SK-N-SH (cell line): ENCODE data around the gene NOL4L. TPM values are rescaled to one million over a fixed set of nuclear protein-coding genes. Genes with fewer than 3 reads are reported as not detected.

Source experiments
- CTCF ChIA-PET: fragments of 300-600, 350-600 bp; formaldehyde crosslinking; extraction: SDS; loops from one replicate; lab custom pipeline; 2021; lab: Yijun Ruan, JAX
- POLR2A ChIA-PET: fragments of 350-600 bp; sonication (Branson Sonifier 250); formaldehyde crosslinking; extraction: SDS; loops from one replicate; lab custom pipeline; 2020; ENCODE audit warnings: antibody characterized with exemption, inconsistent platforms; lab: Yijun Ruan, JAX
- DNase-seq: peaks from one replicate; pipeline ENCODE4 v3.0.0; 2012
- H2AFZ ChIP-seq: fragments of 200-600 bp; sonication (generic); 2 replicates; pipeline ENCODE4 v1.8.1; 2016; ENCODE audit warnings: antibody characterized with exemption, mild to moderate bottlenecking, low read depth
- H3F3A ChIP-seq: fragments of 200-600 bp; sonication (generic); replicated peaks from 2 replicates; pipeline ENCODE3; 2016; ENCODE audit warnings: antibody characterized with exemption, mild to moderate bottlenecking; ENCODE audit not compliant: insufficient read depth
- H3K27ac ChIP-seq, 2 experiments: fragments of 200-500 bp in 1 of 2; fragments of 200-600 bp in 1 of 2; sonication (Bioruptor generic) in 1 of 2; sonication (generic), shearing (Covaris generic) in 1 of 2; 2 replicates each; pipeline versions ENCODE4 v1.5.1 to v1.6.1; 2014 to 2016; ENCODE audit warnings: low read depth in 2 of 2, inconsistent platforms in 1 of 2, low read length in 1 of 2, mild to moderate bottlenecking in 1 of 2, mixed read lengths in 1 of 2
- H3K27me3 ChIP-seq: fragments of 200-600 bp; sonication (generic), shearing (Covaris generic); 2 replicates; pipeline ENCODE4 v1.6.1; 2016; ENCODE audit warnings: mixed run types; ENCODE audit not compliant: insufficient read depth
- H3K36me3 ChIP-seq, 2 experiments: fragments of 200-500 bp in 1 of 2; fragments of 200-600 bp in 1 of 2; sonication (Bioruptor generic) in 1 of 2; sonication (generic) in 1 of 2; replicated peaks in 1 of 2; 2 replicates each; pipeline versions ENCODE3 to v1.5.1; 2014 to 2016; ENCODE audit warnings: low read length in 1 of 2, mild to moderate bottlenecking in 1 of 2; ENCODE audit not compliant: insufficient read depth in 2 of 2, control insufficient read depth in 1 of 2
- H3K4me1 ChIP-seq, 2 experiments: fragments of 200-500 bp in 1 of 2; fragments of 200-600 bp in 1 of 2; sonication (Bioruptor generic) in 1 of 2; sonication (generic), shearing (Covaris generic) in 1 of 2; 2 replicates each; pipeline versions ENCODE4 v1.5.1 to v1.6.1; 2014 to 2016; ENCODE audit warnings: low read depth in 1 of 2, low read length in 1 of 2, mixed run types in 1 of 2; ENCODE audit not compliant: insufficient read depth in 2 of 2, control insufficient read depth in 1 of 2
- H3K4me2 ChIP-seq: fragments of 200-600 bp; sonication (generic), shearing (Covaris generic); 2 replicates; pipeline ENCODE4 v1.6.1; 2017; ENCODE audit warnings: mixed run types
- H3K4me3 ChIP-seq, 2 experiments: fragments of 200-500 bp in 1 of 2; fragments of 200-600 bp in 1 of 2; sonication (Bioruptor generic) in 1 of 2; sonication (generic), shearing (Covaris generic) in 1 of 2; 2 replicates each; pipeline versions ENCODE4 v1.5.1 to v1.8.1; 2014 to 2016; ENCODE audit warnings: low read depth in 2 of 2, inconsistent platforms in 1 of 2, low read length in 1 of 2, mild to moderate bottlenecking in 1 of 2, mixed read lengths in 1 of 2, moderate library complexity in 1 of 2
- H3K79me2 ChIP-seq: fragments of 200-600 bp; sonication (generic); 2 replicates; pipeline ENCODE4 v1.8.1; 2017; ENCODE audit warnings: mild to moderate bottlenecking; ENCODE audit not compliant: insufficient read depth
- H3K9ac ChIP-seq: fragments of 200-600 bp; sonication (generic); 2 replicates; pipeline ENCODE4 v1.6.1; 2017; ENCODE audit warnings: mixed run types
- H3K9me2 ChIP-seq: fragments of 200-600 bp; sonication (generic); 2 replicates; pipeline ENCODE4 v1.6.1; 2017; ENCODE audit warnings: mixed run types
- H3K9me3 ChIP-seq: fragments of 200-600 bp; sonication (generic); 2 replicates; pipeline ENCODE4 v1.6.1; 2017; ENCODE audit warnings: mixed run types, mild to moderate bottlenecking, moderate library complexity
- H4K20me1 ChIP-seq: fragments of 200-600 bp; sonication (generic); 2 replicates; pipeline ENCODE4 v1.6.1; 2017; ENCODE audit warnings: mild to moderate bottlenecking, mixed run types; ENCODE audit not compliant: insufficient read depth
- CHD2 ChIP-seq: fragments of 150-350 bp; IDR thresholded peaks from 2 replicates; pipeline ENCODE4 v1.6.1; 2018; ENCODE audit warnings: low read length; ENCODE audit not compliant: partially characterized antibody
- ELF1 ChIP-seq: IDR thresholded peaks from 2 replicates; pipeline ENCODE4 v1.4.0; 2012
- EP300 ChIP-seq, 2 experiments: IDR thresholded peaks; 2 replicates each; pipeline versions ENCODE4 v1.4.0 to v1.6.1; 2012; ENCODE audit warnings: borderline replicate concordance in 1 of 2, low read depth in 1 of 2, low read length in 1 of 2
- FOXJ3 ChIP-seq: sonication (generic); formaldehyde crosslinking; IDR thresholded peaks from 2 replicates; pipeline ENCODE4 v1.5.1; 2020; ENCODE audit warnings: mild to moderate bottlenecking, missing genetic modification reagents
- GABPA ChIP-seq: IDR thresholded peaks from 2 replicates; pipeline ENCODE4 v1.4.0; 2012; ENCODE audit warnings: low read depth, mild to moderate bottlenecking
- JUND ChIP-seq: IDR thresholded peaks from 2 replicates; pipeline ENCODE4 v1.4.0; 2012
- MXI1 ChIP-seq: IDR thresholded peaks from 2 replicates; pipeline ENCODE4 v1.6.1; 2012; ENCODE audit warnings: mild to moderate bottlenecking, low read depth, low read length, improper control_type of control experiment
- NFIC ChIP-seq: IDR thresholded peaks from 2 replicates; pipeline ENCODE4 v1.4.0; 2012; ENCODE audit warnings: borderline replicate concordance
- POLR2AphosphoS5 ChIP-seq: IDR thresholded peaks from 2 replicates; pipeline ENCODE4 v1.6.1; 2012; ENCODE audit warnings: low read depth, low read length
- RAD21 ChIP-seq: IDR thresholded peaks from 2 replicates; pipeline ENCODE4 v1.6.1; 2012; ENCODE audit warnings: mild to moderate bottlenecking, low read length
- RFX5 ChIP-seq: IDR thresholded peaks from 2 replicates; pipeline ENCODE4 v1.6.1; 2012; ENCODE audit warnings: mild to moderate bottlenecking, improper control_type of control experiment, low read length
- TAF1 ChIP-seq: IDR thresholded peaks from 2 replicates; pipeline ENCODE4 v1.6.1; 2012; ENCODE audit warnings: low read depth, mild to moderate bottlenecking, low read length, moderate library complexity, borderline replicate concordance
- TCF12 ChIP-seq: IDR thresholded peaks from 2 replicates; pipeline ENCODE4 v1.4.0; 2012
- TEAD4 ChIP-seq: IDR thresholded peaks from 2 replicates; pipeline ENCODE4 v1.4.0; 2012; ENCODE audit warnings: mild to moderate bottlenecking, borderline replicate concordance; ENCODE audit not compliant: insufficient read depth
- WGBS: methylation state at CpG from one replicate; pipeline ENCODE4 v1.1.6; 2017; ENCODE audit warnings: low lambda C conversion rate; 5-methylcytosine and 5-hydroxymethylcytosine counted together
- polyA plus RNA-seq, 3 experiments: library from polyadenylated mRNA; depleted of rRNA; stranded (reverse); fragments of >200 nt; gene quantifications; 2 replicates each; pipeline ENCODE4 v1.2.3, GENCODE V29; 2012
- TF ChIP-seq, protein P1 (sequence below): fragments of 150-350 bp; IDR thresholded peaks from 2 replicates; pipeline ENCODE4 v1.6.1; 2017; ENCODE audit warnings: antibody characterized with exemption, low read length, low read depth, borderline replicate concordance
- TF ChIP-seq, protein P2 (sequence below): IDR thresholded peaks from 2 replicates; pipeline ENCODE4 v1.6.1; 2012; ENCODE audit warnings: mild to moderate bottlenecking, low read depth, low read length, moderate library complexity
- TF ChIP-seq, protein P3 (sequence below): IDR thresholded peaks from 2 replicates; pipeline ENCODE4 v1.4.0; 2012; ENCODE audit warnings: low read depth, borderline replicate concordance

The NOL4L gene
- polyA plus RNA-seq, 1 of the 3 experiments (the other 2 are of a cell fraction): 14.3 TPM

DNA sequence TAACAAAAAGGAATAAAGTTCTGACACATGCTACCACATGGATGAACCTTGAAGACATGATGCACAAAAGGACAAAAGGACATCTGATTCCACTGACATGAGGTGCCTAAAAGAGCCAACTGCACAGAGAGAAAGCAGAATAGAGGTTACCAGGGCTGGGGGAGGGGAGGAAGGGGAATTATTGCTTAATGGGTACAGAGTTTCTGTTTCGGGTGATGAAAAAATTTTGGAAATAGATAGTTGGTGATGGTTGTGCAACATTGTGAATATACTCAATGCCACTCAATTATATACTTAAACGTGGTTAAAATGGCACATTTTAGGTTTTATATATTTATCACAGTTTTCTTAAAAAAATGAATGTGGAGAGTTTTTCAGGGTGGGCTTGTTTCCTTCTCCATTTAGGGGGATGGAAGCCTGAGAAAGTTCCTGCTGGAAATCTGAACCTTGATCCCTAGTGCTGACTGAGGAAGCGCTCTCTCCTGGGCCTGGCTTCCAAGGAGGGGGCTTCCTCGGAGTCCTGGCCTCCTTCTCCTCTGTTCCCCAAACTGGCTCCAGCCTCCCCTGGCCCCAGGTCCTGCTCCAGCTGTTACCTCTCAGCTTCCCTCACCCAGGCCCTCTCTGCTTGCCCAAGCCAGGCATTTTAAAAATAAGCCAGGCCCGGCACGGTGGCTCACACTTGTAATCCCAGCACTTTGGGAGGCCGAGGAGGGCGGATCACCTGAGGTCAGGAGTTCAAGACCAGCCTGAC is 79.2 kb downstream of the NOL4L start:
- Histone ChIP-seq H3F3A (no peaks in the 10 kb centered on the region), H3K9me2 (no peaks in the 10 kb centered on the region), H2AFZ (no peak overlapping the region), H3K4me2 (no peak overlapping the region), H3K27me3 (no peaks in the 10 kb centered on the region), H3K4me1 (peaks cover 0 to 36% of the 10 kb centered on the region in 2 experiments; a peak in 1 of 4 replicates), H3K4me3 (no peak overlapping the region), H3K79me2 (no peaks in the 10 kb centered on the region), H3K9me3 (no peaks in the 10 kb centered on the region; the same call in 1 of the 2 replicates), H4K20me1 (no peaks in the 10 kb centered on the region), H3K9ac (no peak overlapping the region), H3K36me3 (no peaks in the 10 kb centered on the region), H3K27ac (no peak overlapping the region; a peak in 1 of 4 replicates)
- POLR2A ChIA-PET: interaction anchor here (2.5 kb wide), 1 partner anchor 9 kb away, joined by 10 read pairs; no protein-coding TSS in a partner anchor
- CTCF ChIA-PET: interaction anchor here (3.0 to 4.7 kb wide), 3 partner anchors 9 to 49 kb away, joined by 12 to 32 read pairs (median 16); no protein-coding TSS in a partner anchor
- DNase-seq: no peak
- 93% methylated on average over 8 of the region's 8 CpGs for WGBS
- TF ChIP-seq RAD21 (no peak), NFIC (no peak), POLR2AphosphoS5 (no peak), TAF1 (no peak), FOXJ3 (CRISPR knock-in tag) (no peak)
- TF ChIP-seq, protein P1, sequence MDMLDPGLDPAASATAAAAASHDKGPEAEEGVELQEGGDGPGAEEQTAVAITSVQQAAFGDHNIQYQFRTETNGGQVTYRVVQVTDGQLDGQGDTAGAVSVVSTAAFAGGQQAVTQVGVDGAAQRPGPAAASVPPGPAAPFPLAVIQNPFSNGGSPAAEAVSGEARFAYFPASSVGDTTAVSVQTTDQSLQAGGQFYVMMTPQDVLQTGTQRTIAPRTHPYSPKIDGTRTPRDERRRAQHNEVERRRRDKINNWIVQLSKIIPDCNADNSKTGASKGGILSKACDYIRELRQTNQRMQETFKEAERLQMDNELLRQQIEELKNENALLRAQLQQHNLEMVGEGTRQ: no peak

DNA sequence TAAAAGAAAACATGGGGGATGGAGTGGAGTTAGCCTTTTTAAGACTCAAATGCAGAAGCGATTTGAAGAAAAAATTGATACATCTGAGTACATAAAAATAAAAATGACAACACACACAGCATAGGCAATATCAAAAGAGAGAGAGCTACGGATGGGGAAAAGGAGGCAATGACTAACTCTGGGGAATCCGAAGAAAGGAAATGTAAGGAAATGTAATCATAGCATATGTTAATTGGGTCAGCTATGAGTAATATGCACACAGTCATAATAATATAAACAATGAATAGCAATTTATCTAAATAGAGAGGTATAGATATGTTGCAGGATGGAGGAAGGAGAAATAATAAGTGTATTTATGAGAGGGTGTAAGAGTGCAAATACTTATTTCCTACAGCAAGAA is 83.4 kb downstream of the NOL4L start:
- CTCF ChIA-PET: interaction anchor here (1.0 to 2.4 kb wide), 5 partner anchors 16 to 410 kb away, joined by 3 to 8 read pairs (median 3); no protein-coding TSS in a partner anchor
- Histone ChIP-seq H3K4me3 (no peak overlapping the region), H3K4me2 (no peak overlapping the region)

More for the DNA sequence above, 83.4 kb downstream of the NOL4L start:
- no peaks in the 10 kb centered on the region; the same call in 1 of the 2 replicates for H3K9me3 ChIP-seq
- H3K9me2 ChIP-seq: no peaks in the 10 kb centered on the region
- no peaks in the 10 kb centered on the region for H3F3A ChIP-seq
- no peaks in the 10 kb centered on the region for H4K20me1 ChIP-seq
- no peaks in the 10 kb centered on the region for H3K27me3 ChIP-seq
- H3K4me1 ChIP-seq: peaks cover 0 to 17% of the 10 kb centered on the region in 2 experiments; a peak in 2 of 4 replicates
- H3K79me2 ChIP-seq: no peaks in the 10 kb centered on the region
- 45% methylated on average over 3 of the region's 3 CpGs for WGBS
- H3K36me3 ChIP-seq: no peaks in the 10 kb centered on the region
- no peak overlapping the region for H3K27ac ChIP-seq
- H3K9ac ChIP-seq: no peak overlapping the region
- TF ChIP-seq JUND: no peak
- TF ChIP-seq CHD2: no peak
- no peak for TF ChIP-seq ELF1
- no peak for TF ChIP-seq MXI1
- TF ChIP-seq, protein P1: no peak
- TF ChIP-seq FOXJ3 (CRISPR knock-in tag): no peak
- TF ChIP-seq GABPA: no peak
- TF ChIP-seq TEAD4: no peak
- TF ChIP-seq, protein P2, sequence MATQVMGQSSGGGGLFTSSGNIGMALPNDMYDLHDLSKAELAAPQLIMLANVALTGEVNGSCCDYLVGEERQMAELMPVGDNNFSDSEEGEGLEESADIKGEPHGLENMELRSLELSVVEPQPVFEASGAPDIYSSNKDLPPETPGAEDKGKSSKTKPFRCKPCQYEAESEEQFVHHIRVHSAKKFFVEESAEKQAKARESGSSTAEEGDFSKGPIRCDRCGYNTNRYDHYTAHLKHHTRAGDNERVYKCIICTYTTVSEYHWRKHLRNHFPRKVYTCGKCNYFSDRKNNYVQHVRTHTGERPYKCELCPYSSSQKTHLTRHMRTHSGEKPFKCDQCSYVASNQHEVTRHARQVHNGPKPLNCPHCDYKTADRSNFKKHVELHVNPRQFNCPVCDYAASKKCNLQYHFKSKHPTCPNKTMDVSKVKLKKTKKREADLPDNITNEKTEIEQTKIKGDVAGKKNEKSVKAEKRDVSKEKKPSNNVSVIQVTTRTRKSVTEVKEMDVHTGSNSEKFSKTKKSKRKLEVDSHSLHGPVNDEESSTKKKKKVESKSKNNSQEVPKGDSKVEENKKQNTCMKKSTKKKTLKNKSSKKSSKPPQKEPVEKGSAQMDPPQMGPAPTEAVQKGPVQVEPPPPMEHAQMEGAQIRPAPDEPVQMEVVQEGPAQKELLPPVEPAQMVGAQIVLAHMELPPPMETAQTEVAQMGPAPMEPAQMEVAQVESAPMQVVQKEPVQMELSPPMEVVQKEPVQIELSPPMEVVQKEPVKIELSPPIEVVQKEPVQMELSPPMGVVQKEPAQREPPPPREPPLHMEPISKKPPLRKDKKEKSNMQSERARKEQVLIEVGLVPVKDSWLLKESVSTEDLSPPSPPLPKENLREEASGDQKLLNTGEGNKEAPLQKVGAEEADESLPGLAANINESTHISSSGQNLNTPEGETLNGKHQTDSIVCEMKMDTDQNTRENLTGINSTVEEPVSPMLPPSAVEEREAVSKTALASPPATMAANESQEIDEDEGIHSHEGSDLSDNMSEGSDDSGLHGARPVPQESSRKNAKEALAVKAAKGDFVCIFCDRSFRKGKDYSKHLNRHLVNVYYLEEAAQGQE: no peak
- TF ChIP-seq NFIC: no peak
- TF ChIP-seq, protein P3, sequence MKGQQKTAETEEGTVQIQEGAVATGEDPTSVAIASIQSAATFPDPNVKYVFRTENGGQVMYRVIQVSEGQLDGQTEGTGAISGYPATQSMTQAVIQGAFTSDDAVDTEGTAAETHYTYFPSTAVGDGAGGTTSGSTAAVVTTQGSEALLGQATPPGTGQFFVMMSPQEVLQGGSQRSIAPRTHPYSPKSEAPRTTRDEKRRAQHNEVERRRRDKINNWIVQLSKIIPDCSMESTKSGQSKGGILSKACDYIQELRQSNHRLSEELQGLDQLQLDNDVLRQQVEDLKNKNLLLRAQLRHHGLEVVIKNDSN: no peak
- TF ChIP-seq RAD21: no peak
- no peak for TF ChIP-seq TCF12
- no peak for TF ChIP-seq TAF1
- TF ChIP-seq RFX5: no peak
- no peak for TF ChIP-seq EP300 (IDR thresholded peaks at IDR 0.05; ENCODE audit: borderline replicate concordance in 1 of 2, low read depth in 1 of 2, low read length in 1 of 2)
- POLR2A ChIA-PET: no interaction called here
- no peak for DNase-seq
- H2AFZ ChIP-seq: no peak overlapping the region
